Measurements from ENCODE around the gene DCP1B. TPM values are rescaled to one million over a fixed set of nuclear protein-coding genes. Genes with fewer than 3 reads are reported as not detected.

The DCP1B gene
- total and polyA plus RNA-seq, 2 experiments from 2014 or later: 13.4 to 20.9 TPM

GRCh38 chr12:1934068-1934467 is 70.2 kb downstream of the DCP1B start:
- Histone ChIP-seq H3K4me1 (ENCODE audit: insufficient read depth) (peaks cover 12% of the 10 kb centered on the region), H3K79me2 (no peaks in the 10 kb centered on the region), H3K9me2 (replicated peaks; ENCODE audit: insufficient read depth) (no peaks in the 10 kb centered on the region), H3K36me3 (replicated peaks; ENCODE audit: insufficient read depth, low read depth) (no peaks in the 10 kb centered on the region), H4K20me1 (ENCODE audit: insufficient read depth, poor library complexity, severe bottlenecking) (no peaks in the 10 kb centered on the region), H3K4me3 (no peak overlapping the region), H3K9me3 (ENCODE audit: low read depth) (no peaks in the 10 kb centered on the region), H2AFZ (no peak overlapping the region), H3K4me2 (no peak overlapping the region), H3K27ac (no peak overlapping the region), H3K27me3 (no peaks in the 10 kb centered on the region)
- DNase-seq (ENCODE audit: low spot score): no peak
- TF ChIP-seq EZH2phosphoT487 (IDR thresholded peaks at IDR 0.05; ENCODE audit: low read depth, severe bottlenecking, unreplicated experiment): no peak
- no peak for TF ChIP-seq CTCF (IDR thresholded peaks at IDR 0.05; ENCODE audit: poor library complexity)
- TF ChIP-seq EZH2 (IDR thresholded peaks at IDR 0.05; ENCODE audit: borderline replicate concordance): no peak
- WGBS (ENCODE audit: low lambda C conversion rate, missing lambda C conversion rate): 83% methylated on average over 5 of the region's 5 CpGs

- H3K27ac ChIP-seq: no peak overlapping the region
- H3K9me2 ChIP-seq (replicated peaks; ENCODE audit: insufficient read depth): no peaks in the 10 kb centered on the region
- H3K36me3 ChIP-seq (replicated peaks; ENCODE audit: insufficient read depth, low read depth): no peaks in the 10 kb centered on the region
- H3K27me3 ChIP-seq: no peaks in the 10 kb centered on the region
- no peak for TF ChIP-seq CTCF (IDR thresholded peaks at IDR 0.05; ENCODE audit: poor library complexity)
- no peak for TF ChIP-seq EZH2 (IDR thresholded peaks at IDR 0.05; ENCODE audit: borderline replicate concordance)
- TF ChIP-seq EZH2phosphoT487 (IDR thresholded peaks at IDR 0.05; ENCODE audit: low read depth, severe bottlenecking, unreplicated experiment): no peak
- no peak overlapping the region for H2AFZ ChIP-seq
- peaks cover 12% of the 10 kb centered on the region for H3K4me1 ChIP-seq (ENCODE audit: insufficient read depth)
- no peaks in the 10 kb centered on the region for H4K20me1 ChIP-seq (ENCODE audit: insufficient read depth, poor library complexity, severe bottlenecking)
- no peak overlapping the region for H3K4me3 ChIP-seq
- no peak overlapping the region for H3K4me2 ChIP-seq
- no peaks in the 10 kb centered on the region for H3K9me3 ChIP-seq (ENCODE audit: low read depth)
- no peak for DNase-seq (ENCODE audit: low spot score)
- no peaks in the 10 kb centered on the region for H3K79me2 ChIP-seq
- WGBS (ENCODE audit: low lambda C conversion rate, missing lambda C conversion rate): 59% methylated on average over 16 of the region's 16 CpGs
Observed at GRCh38 chr12:1933342-1934051, 70.8 kb downstream of the DCP1B start.

GRCh38 chr12:1932264-1932777 is 71.9 kb downstream of the DCP1B start:
- no peaks in the 10 kb centered on the region for H3K9me3 ChIP-seq (ENCODE audit: low read depth)
- H3K79me2 ChIP-seq: no peaks in the 10 kb centered on the region
- no peak for TF ChIP-seq CTCF (IDR thresholded peaks at IDR 0.05; ENCODE audit: poor library complexity)
- TF ChIP-seq EZH2 (IDR thresholded peaks at IDR 0.05; ENCODE audit: borderline replicate concordance): no peak
- no peak for TF ChIP-seq EZH2phosphoT487 (IDR thresholded peaks at IDR 0.05; ENCODE audit: low read depth, severe bottlenecking, unreplicated experiment)
- H3K4me3 ChIP-seq: no peak overlapping the region
- H3K27me3 ChIP-seq: no peaks in the 10 kb centered on the region
- no peaks in the 10 kb centered on the region for H4K20me1 ChIP-seq (ENCODE audit: insufficient read depth, poor library complexity, severe bottlenecking)
- WGBS (ENCODE audit: low lambda C conversion rate, missing lambda C conversion rate): 70% methylated on average over 16 of the region's 16 CpGs
- H3K36me3 ChIP-seq (replicated peaks; ENCODE audit: insufficient read depth, low read depth): no peaks in the 10 kb centered on the region
- H2AFZ ChIP-seq: no peak overlapping the region
- no peak overlapping the region for H3K27ac ChIP-seq
- DNase-seq (ENCODE audit: low spot score): peak; percentile 58
- no peak overlapping the region for H3K4me2 ChIP-seq
- H3K4me1 ChIP-seq (ENCODE audit: insufficient read depth): peaks cover 12% of the 10 kb centered on the region
- no peaks in the 10 kb centered on the region for H3K9me2 ChIP-seq (replicated peaks; ENCODE audit: insufficient read depth)

Data from hepatocyte (in vitro differentiated cells).